Measurements from ENCODE around the gene RRP12.

The RRP12 gene

DNA sequence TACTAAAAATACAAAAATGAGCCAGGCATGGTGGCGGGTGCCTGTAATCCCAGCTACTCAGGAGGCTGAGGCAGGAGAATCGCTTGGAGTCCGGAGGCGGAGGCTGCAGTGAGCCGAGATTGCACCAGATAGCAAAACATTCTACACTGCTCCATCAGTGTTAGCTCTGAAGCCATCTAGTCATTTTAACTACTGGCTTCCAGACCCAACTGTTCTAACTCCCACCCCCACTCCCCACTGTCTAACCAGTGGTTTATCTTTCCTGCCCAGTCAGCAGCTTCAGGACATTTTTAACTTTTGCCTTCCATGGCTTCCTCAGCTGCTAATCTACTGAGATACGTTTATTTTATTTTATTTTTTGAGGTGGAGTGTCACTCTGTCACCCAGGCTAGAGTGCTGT is 88.2 kb downstream of the RRP12 start:
- H3K4me3 ChIP-seq (ENCODE audit: low read depth, low read length): no peak overlapping the region
- TF ChIP-seq, protein P1, sequence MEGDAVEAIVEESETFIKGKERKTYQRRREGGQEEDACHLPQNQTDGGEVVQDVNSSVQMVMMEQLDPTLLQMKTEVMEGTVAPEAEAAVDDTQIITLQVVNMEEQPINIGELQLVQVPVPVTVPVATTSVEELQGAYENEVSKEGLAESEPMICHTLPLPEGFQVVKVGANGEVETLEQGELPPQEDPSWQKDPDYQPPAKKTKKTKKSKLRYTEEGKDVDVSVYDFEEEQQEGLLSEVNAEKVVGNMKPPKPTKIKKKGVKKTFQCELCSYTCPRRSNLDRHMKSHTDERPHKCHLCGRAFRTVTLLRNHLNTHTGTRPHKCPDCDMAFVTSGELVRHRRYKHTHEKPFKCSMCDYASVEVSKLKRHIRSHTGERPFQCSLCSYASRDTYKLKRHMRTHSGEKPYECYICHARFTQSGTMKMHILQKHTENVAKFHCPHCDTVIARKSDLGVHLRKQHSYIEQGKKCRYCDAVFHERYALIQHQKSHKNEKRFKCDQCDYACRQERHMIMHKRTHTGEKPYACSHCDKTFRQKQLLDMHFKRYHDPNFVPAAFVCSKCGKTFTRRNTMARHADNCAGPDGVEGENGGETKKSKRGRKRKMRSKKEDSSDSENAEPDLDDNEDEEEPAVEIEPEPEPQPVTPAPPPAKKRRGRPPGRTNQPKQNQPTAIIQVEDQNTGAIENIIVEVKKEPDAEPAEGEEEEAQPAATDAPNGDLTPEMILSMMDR (IDR thresholded peaks at IDR 0.05; ENCODE audit: borderline replicate concordance, insufficient read depth, low read depth, low read length): no peak

DNA sequence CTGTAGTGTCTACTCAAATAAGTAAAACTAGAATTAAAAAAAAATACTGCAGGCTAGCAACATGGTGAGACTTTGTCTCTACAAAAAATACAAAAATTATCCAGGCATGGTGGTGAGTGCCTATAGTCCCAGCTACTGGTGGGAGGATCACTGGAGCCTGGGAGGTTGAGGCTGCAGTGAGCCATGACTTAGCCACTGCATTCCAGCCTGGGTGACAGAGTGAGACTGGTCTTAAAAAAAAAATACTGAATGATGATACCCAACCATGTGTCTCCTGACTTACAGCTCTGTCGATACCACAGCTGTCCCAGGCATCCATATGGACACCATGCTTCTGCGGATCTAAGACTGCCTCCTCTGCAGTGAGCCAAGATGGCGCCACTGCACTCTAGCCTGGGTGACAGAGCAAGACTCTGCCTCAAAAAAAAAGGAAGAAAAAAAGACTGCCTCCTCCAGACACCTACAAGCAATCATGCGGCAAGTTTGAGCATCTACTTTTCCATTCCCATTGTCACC is 90.0 kb downstream of the RRP12 start:
- H3K4me3 ChIP-seq (ENCODE audit: low read depth, low read length): no peak overlapping the region
- TF ChIP-seq, protein P1 (IDR thresholded peaks at IDR 0.05; ENCODE audit: borderline replicate concordance, insufficient read depth, low read depth, low read length): no peak

DNA sequence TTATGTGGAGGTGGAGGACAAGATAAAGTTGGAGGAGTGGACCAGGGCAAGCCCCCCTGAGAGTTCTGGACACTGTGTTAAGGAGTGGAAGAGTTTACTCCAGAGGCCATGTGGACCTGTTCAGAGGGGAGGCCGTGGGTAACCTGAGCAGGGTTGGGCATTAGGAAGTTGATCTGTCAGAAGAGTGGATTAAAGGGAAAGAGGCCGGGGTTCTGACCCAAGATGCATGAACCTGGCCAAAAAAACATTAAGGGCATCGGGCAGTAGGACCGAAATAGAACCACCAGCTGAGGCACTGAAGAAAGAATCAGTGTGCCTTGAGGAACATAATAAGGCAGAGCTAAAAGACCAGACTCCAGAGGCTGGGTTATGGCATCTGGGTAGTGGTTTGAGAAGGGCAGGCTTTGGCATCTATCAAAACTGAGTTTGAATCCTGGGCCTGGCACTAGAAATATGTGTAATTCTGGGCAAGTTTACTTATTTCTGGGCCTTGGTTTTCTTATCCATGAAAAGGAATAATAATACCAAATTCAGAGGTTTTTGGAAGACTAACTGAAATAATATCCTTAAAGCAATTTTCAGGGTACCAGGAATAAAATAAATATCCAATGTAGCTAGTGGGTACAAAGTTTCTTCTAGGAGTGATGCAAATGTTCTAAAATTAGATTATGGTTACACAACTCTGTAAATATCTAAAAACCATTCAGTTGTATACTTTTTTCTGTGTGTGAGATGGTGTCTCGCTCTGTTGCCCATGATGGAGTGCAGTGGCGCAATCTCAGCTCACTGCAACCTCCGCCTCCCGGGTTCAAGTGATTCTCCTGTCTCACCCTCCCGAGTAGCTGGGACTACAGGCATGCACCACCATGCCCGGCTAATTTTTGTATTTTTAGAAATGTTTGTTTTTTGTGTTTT is 93.0 kb downstream of the RRP12 start:
- TF ChIP-seq, protein P1 (IDR thresholded peaks at IDR 0.05; ENCODE audit: borderline replicate concordance, insufficient read depth, low read depth, low read length): no peak
- H3K4me3 ChIP-seq (ENCODE audit: low read depth, low read length): no peak overlapping the region

DNA sequence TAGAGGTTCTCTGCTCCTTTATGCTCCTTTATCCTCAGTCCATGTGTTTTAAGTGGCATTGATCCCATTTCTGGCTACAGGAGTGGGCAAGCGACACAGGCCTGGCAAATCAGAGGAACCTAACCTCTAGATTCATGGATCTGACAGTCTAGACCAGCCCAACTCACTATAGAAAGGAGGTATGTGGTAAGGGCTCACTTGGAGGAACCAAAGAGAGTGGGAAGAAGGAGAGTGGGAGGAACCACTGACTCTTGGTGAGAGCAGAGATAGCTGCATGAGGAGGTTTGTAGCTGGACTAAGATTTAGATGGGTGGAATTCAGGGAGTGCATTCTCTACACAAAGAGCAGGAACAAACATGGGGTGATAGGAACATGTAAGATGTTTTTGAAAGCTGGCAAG is 93.7 kb downstream of the RRP12 start:
- TF ChIP-seq, protein P1 (IDR thresholded peaks at IDR 0.05; ENCODE audit: borderline replicate concordance, insufficient read depth, low read depth, low read length): no peak
- no peak overlapping the region for H3K4me3 ChIP-seq (ENCODE audit: low read depth, low read length)
